B cell (primary cell): ENCODE data around the gene IFRD1. TPM values are rescaled to one million over a fixed set of nuclear protein-coding genes. Genes with fewer than 3 reads are reported as not detected.

Source experiments
- ATAC-seq: fragments of 200-7000 bp; cut with Tn5 transposase; one replicate; pipeline ENCODE4 v1.10.0; 2021; ENCODE audit warnings: low read depth, mild to moderate bottlenecking, moderate number of reproducible peaks, moderate library complexity
- CTCF ChIA-PET: fragments of 350-600 bp; sonication (Branson Sonifier 250); formaldehyde crosslinking; loops from one replicate; lab custom pipeline; 2021; ENCODE audit warnings: antibody characterized with exemption, inconsistent platforms; lab: Charles Lee
- POLR2A ChIA-PET: fragments of 350-600 bp; sonication (Branson Sonifier 250); formaldehyde crosslinking; loops from one replicate; lab custom pipeline; 2021; ENCODE audit warnings: antibody characterized with exemption; lab: Charles Lee
- DNase-seq: peaks from one replicate; pipeline ENCODE4 v3.0.0; 2013
- H2AFZ ChIP-seq: 2 replicates; pipeline ENCODE4 v1.6.1; 2012; ENCODE audit warnings: mild to moderate bottlenecking, low read depth, low read length; ENCODE audit not compliant: insufficient read depth, poor library complexity, severe bottlenecking
- H3K27ac ChIP-seq, 2 donors: 1 replicate in 1 of 2; 2 replicates in 1 of 2; pipeline ENCODE4 v1.5.1; 2012 to 2013; ENCODE audit warnings: low read length in 2 of 2, mild to moderate bottlenecking in 2 of 2, moderate library complexity in 1 of 2
- H3K27me3 ChIP-seq, 4 experiments: fragments of 200-600 bp in 1 of 4; sonication (generic) in 1 of 4; replicated peaks in 1 of 4; 1 replicate in 2 of 4; 2 replicates in 2 of 4; pipeline versions ENCODE4 v1.6.1 to v1.7.0; 2013 to 2016; ENCODE audit warnings: low read length in 3 of 4, mild to moderate bottlenecking in 2 of 4, mixed read lengths in 1 of 4, moderate library complexity in 1 of 4; ENCODE audit not compliant: insufficient read depth in 4 of 4, control insufficient read depth in 3 of 4; ENCODE audit errors: control extremely low read depth in 1 of 4
- H3K36me3 ChIP-seq, 2 experiments: replicated peaks in 1 of 2; 1 replicate in 1 of 2; 2 replicates in 1 of 2; pipeline versions ENCODE4 v1.6.1 to v1.7.1; 2013; ENCODE audit warnings: low read length in 1 of 2; ENCODE audit not compliant: insufficient read depth in 2 of 2, control insufficient read depth in 1 of 2; ENCODE audit errors: control extremely low read depth in 1 of 2, extremely low read depth in 1 of 2
- H3K4me1 ChIP-seq, 2 donors: fragments of 200-600 bp in 1 of 2; sonication (generic) in 1 of 2; 1 replicate in 1 of 2; 2 replicates in 1 of 2; pipeline versions ENCODE4 v1.5.1 to v1.6.1; 2013 to 2017; ENCODE audit warnings: low read length in 2 of 2; ENCODE audit not compliant: control insufficient read depth in 2 of 2, insufficient read depth in 2 of 2
- H3K4me2 ChIP-seq: replicated peaks from 2 replicates; pipeline ENCODE3; 2012; ENCODE audit warnings: mild to moderate bottlenecking, low read depth, low read length; ENCODE audit not compliant: poor library complexity, severe bottlenecking
- H3K4me3 ChIP-seq, 5 experiments: fragments of 200-600 bp in 1 of 5; sonication (generic) in 1 of 5; 1 replicate in 3 of 5; 2 replicates in 2 of 5; pipeline versions ENCODE4 v1.5.1 to v1.7.0; 2011 to 2016; ENCODE audit warnings: low read length in 4 of 5, mild to moderate bottlenecking in 4 of 5, low read depth in 2 of 5, control low read depth in 1 of 5, moderate library complexity in 1 of 5; ENCODE audit not compliant: insufficient read depth in 1 of 5; ENCODE audit errors: control extremely low read depth in 1 of 5, extremely low read depth in 1 of 5
- H3K79me2 ChIP-seq: fragments of 200-600 bp; sonication (generic); one replicate; pipeline ENCODE4 v1.6.0; 2016; ENCODE audit warnings: low read length; ENCODE audit not compliant: control insufficient read depth, insufficient read depth
- H3K9ac ChIP-seq: fragments of 200-600 bp; sonication (generic); 2 replicates; pipeline ENCODE4 v1.6.1; 2017; ENCODE audit warnings: mild to moderate bottlenecking, low read length, moderate library complexity
- H3K9me3 ChIP-seq, 3 donors: one replicate each; pipeline versions ENCODE4 v1.6.1 to v1.7.1; 2013; ENCODE audit warnings: low read length in 2 of 3; ENCODE audit not compliant: control insufficient read depth in 2 of 3, insufficient read depth in 1 of 3; ENCODE audit errors: control extremely low read depth in 1 of 3
- H4K20me1 ChIP-seq: 2 replicates; pipeline ENCODE4 v1.6.0; 2012; ENCODE audit warnings: mild to moderate bottlenecking, low read length; ENCODE audit not compliant: insufficient read depth, control insufficient read depth, poor library complexity, severe bottlenecking
- H3K27ac Mint-ChIP-seq: one replicate; pipeline ENCODE4 v1.8.0; 2021; ENCODE audit warnings: mixed read lengths
- H3K27me3 Mint-ChIP-seq: one replicate; pipeline ENCODE4 v1.8.0; 2021; ENCODE audit warnings: mixed read lengths
- H3K4me1 Mint-ChIP-seq: one replicate; pipeline ENCODE4 v1.8.0; 2021; ENCODE audit warnings: mixed read lengths
- H3K4me3 Mint-ChIP-seq: one replicate; pipeline ENCODE4 v1.8.0; 2021; ENCODE audit warnings: mixed read lengths
- H3K9me3 Mint-ChIP-seq: one replicate; pipeline ENCODE4 v1.8.0; 2022; ENCODE audit warnings: mixed read lengths; ENCODE audit not compliant: insufficient read depth
- CTCF ChIP-seq: fragments of 200-600 bp; IDR thresholded peaks from one replicate; pipeline ENCODE4 v1.8.0; 2022; ENCODE audit warnings: antibody characterized with exemption, mild to moderate bottlenecking
- EZH2 ChIP-seq: IDR thresholded peaks from 2 replicates; pipeline ENCODE4 v1.6.1; 2012; ENCODE audit warnings: borderline replicate concordance, low read depth, mild to moderate bottlenecking, moderate library complexity, low read length; ENCODE audit not compliant: insufficient read depth, poor library complexity, severe bottlenecking
- WGBS: methylation state at CpG from one replicate; pipeline ENCODE4 v1.1.5; 2013; ENCODE audit warnings: missing lambda C conversion rate; ENCODE audit not compliant: insufficient coverage; 5-methylcytosine and 5-hydroxymethylcytosine counted together
- intact Hi-C: fragments of 100-400 bp; cut with micrococcal nuclease; formaldehyde crosslinking; loops from one replicate; pipeline ENCODE4 v1.10.0; 2022
- polyA plus RNA-seq: library from polyadenylated mRNA; depleted of rRNA; stranded (reverse); fragments of >200 nt; gene quantifications from 2 replicates; pipeline ENCODE4 v1.2.3, GENCODE V29; 2012
- total RNA-seq, 2 donors: library from RNA; stranded (reverse); fragments of 120-200 nt in 1 of 2; gene quantifications; 1 replicate in 1 of 2; 2 replicates in 1 of 2; pipeline versions ENCODE4 v1.2.3 to v1.2.4, GENCODE V29; 2013 to 2022

Gene IFRD1
- total and polyA plus RNA-seq, 2 donors (not counting 1 experiment from before 2014, with no cell fraction given): 54.1 to 106 TPM

- Histone ChIP-seq H3K4me1 (no peaks in the 10 kb centered on the region), H4K20me1 (no peaks in the 10 kb centered on the region), H3K79me2 (no peaks in the 10 kb centered on the region), H3K27me3 (no peaks in the 10 kb centered on the region), H3K27ac (no peak overlapping the region), H2AFZ (no peak overlapping the region), H3K4me3 (no peak overlapping the region), H3K9ac (no peak overlapping the region), H3K9me3 (no peaks in the 10 kb centered on the region), H3K4me2 (no peak overlapping the region), H3K36me3 (no peaks in the 10 kb centered on the region)
- Mint-ChIP-seq H3K27me3 (peaks cover 9% of the 10 kb centered on the region), H3K9me3 (no peaks in the 10 kb centered on the region), H3K4me1 (peaks cover 1% of the 10 kb centered on the region), H3K27ac (no peak overlapping the region), H3K4me3 (no peak overlapping the region)
- POLR2A ChIA-PET: no interaction called here
- DNase-seq (no peak), ATAC-seq (no peak)
- WGBS: no CpG with 5 or more reads among the region's 1 CpG
- TF ChIP-seq CTCF (no peak), EZH2 (no peak)
- intact Hi-C loops: no loop called here
- CTCF ChIA-PET: no interaction called here
These were observed 58.1 kb downstream of the IFRD1 start for GRCh38 chr7:112508404-112508803.

GRCh38 chr7:112509402-112509801, 59.1 kb downstream of the IFRD1 start:
- ChIA-PET POLR2A (no interaction called here), CTCF (interaction anchor here (1.6 kb wide), 1 partner anchor 11 kb away, joined by 4 read pairs; no protein-coding TSS in a partner anchor)
- H2AFZ ChIP-seq: no peak overlapping the region
- Mint-ChIP-seq H3K27me3 (peaks cover 11% of the 10 kb centered on the region), H3K4me1 (no peaks in the 10 kb centered on the region), H3K4me3 (no peak overlapping the region), H3K9me3 (no peaks in the 10 kb centered on the region), H3K27ac (no peak overlapping the region)
- H3K27ac ChIP-seq: no peak overlapping the region
- H3K79me2 ChIP-seq: no peaks in the 10 kb centered on the region
- H4K20me1 ChIP-seq: no peaks in the 10 kb centered on the region
- no peaks in the 10 kb centered on the region for H3K36me3 ChIP-seq
- 80% methylated on average over 1 of the region's 5 CpGs for WGBS
- no peak for TF ChIP-seq CTCF
- no peak for TF ChIP-seq EZH2
- no peaks in the 10 kb centered on the region for H3K9me3 ChIP-seq
- H3K9ac ChIP-seq: no peak overlapping the region
- DNase-seq (no peak), ATAC-seq (no peak)
- H3K27me3 ChIP-seq: no peaks in the 10 kb centered on the region
- H3K4me3 ChIP-seq: no peak overlapping the region
- no peaks in the 10 kb centered on the region for H3K4me1 ChIP-seq
- H3K4me2 ChIP-seq: no peak overlapping the region
- intact Hi-C loops: no loop called here
